ENCODE data around the gene UBN2.

UBN2 gene

GRCh38 chr7:139241258-139241657, 10.2 kb downstream of the UBN2 start:
- no peak overlapping the region for H4K8ac ChIP-seq (ENCODE audit: low read depth, low read length)
- H2BK15ac ChIP-seq (ENCODE audit: low read length) = no peak overlapping the region
- peaks cover 7 to 92% of the 10 kb centered on the region in 2 donors for H3K36me3 ChIP-seq (replicated peaks in 1 of 2; ENCODE audit: control insufficient read depth in 2 of 2, insufficient read depth in 2 of 2, low read length in 2 of 2)
- no peak overlapping the region for H3K27ac ChIP-seq (replicated peaks; ENCODE audit: low read length)
- H3K18ac ChIP-seq (ENCODE audit: low read length) = no peak overlapping the region
- no peak overlapping the region for H3K23ac ChIP-seq (ENCODE audit: low read depth, low read length, poor library complexity)
- H3K4ac ChIP-seq (ENCODE audit: low read length) = no peak overlapping the region
- no peak for DNase-seq (ENCODE audit: low spot score)
- H3K14ac ChIP-seq (ENCODE audit: low read length) = no peak overlapping the region
- H3K4me1 ChIP-seq (ENCODE audit: control insufficient read depth in 2 of 2, insufficient read depth in 1 of 2, low read depth in 1 of 2, low read length in 2 of 2) = no peaks in the 10 kb centered on the region
- H2BK12ac ChIP-seq (ENCODE audit: low read length) = no peak overlapping the region
- no peak overlapping the region for H2BK120ac ChIP-seq (ENCODE audit: low read depth, low read length)
- no peak overlapping the region for H3K4me3 ChIP-seq (ENCODE audit: low read length in 2 of 2)
- no peaks in the 10 kb centered on the region for H3K9me3 ChIP-seq (replicated peaks in 1 of 2; ENCODE audit: control insufficient read depth in 2 of 2, insufficient read depth in 1 of 2, low read depth in 1 of 2, low read length in 2 of 2)
- H2BK5ac ChIP-seq (ENCODE audit: low read length) = no peak overlapping the region
- H2AK5ac ChIP-seq (ENCODE audit: low read depth, low read length) = no peak overlapping the region
- no peaks in the 10 kb centered on the region for H3K27me3 ChIP-seq (ENCODE audit: control insufficient read depth in 3 of 3, insufficient read depth in 3 of 3, low read depth in 1 of 3, low read length in 3 of 3)
- H3K4me2 ChIP-seq (ENCODE audit: insufficient read depth, low read length, poor library complexity, severe bottlenecking) = no peak overlapping the region
- no peak overlapping the region for H3K9ac ChIP-seq (ENCODE audit: low read depth, low read length, poor library complexity)
- H2AFZ ChIP-seq (ENCODE audit: low read length) = no peak overlapping the region
- H4K91ac ChIP-seq (ENCODE audit: low read depth, low read length, poor library complexity) = no peak overlapping the region
- H3K79me1 ChIP-seq (ENCODE audit: low read depth, low read length) = no peaks in the 10 kb centered on the region

GRCh38 chr7:139242741-139243281, 11.8 kb downstream of the UBN2 start:
- no peaks in the 10 kb centered on the region for H3K27me3 ChIP-seq (ENCODE audit: control insufficient read depth in 3 of 3, insufficient read depth in 3 of 3, low read depth in 1 of 3, low read length in 3 of 3)
- H4K91ac ChIP-seq (ENCODE audit: low read depth, low read length, poor library complexity) = no peak overlapping the region
- H3K4me2 ChIP-seq (ENCODE audit: insufficient read depth, low read length, poor library complexity, severe bottlenecking) = no peak overlapping the region
- H3K9ac ChIP-seq (ENCODE audit: low read depth, low read length, poor library complexity) = no peak overlapping the region
- H4K8ac ChIP-seq (ENCODE audit: low read depth, low read length) = no peak overlapping the region
- H2BK5ac ChIP-seq (ENCODE audit: low read length) = no peak overlapping the region
- no peak overlapping the region for H2BK15ac ChIP-seq (ENCODE audit: low read length)
- H3K14ac ChIP-seq (ENCODE audit: low read length) = no peak overlapping the region
- H3K9me3 ChIP-seq (replicated peaks in 1 of 2; ENCODE audit: control insufficient read depth in 2 of 2, insufficient read depth in 1 of 2, low read depth in 1 of 2, low read length in 2 of 2) = no peaks in the 10 kb centered on the region
- no peaks in the 10 kb centered on the region for H3K79me1 ChIP-seq (ENCODE audit: low read depth, low read length)
- H3K36me3 ChIP-seq (replicated peaks in 1 of 2; ENCODE audit: control insufficient read depth in 2 of 2, insufficient read depth in 2 of 2, low read length in 2 of 2) = peaks cover 10 to 92% of the 10 kb centered on the region in 2 donors
- DNase-seq (ENCODE audit: low spot score) = no peak
- H2BK120ac ChIP-seq (ENCODE audit: low read depth, low read length) = no peak overlapping the region
- no peaks in the 10 kb centered on the region for H3K4me1 ChIP-seq (ENCODE audit: control insufficient read depth in 2 of 2, insufficient read depth in 1 of 2, low read depth in 1 of 2, low read length in 2 of 2)
- H3K18ac ChIP-seq (ENCODE audit: low read length) = no peak overlapping the region
- H3K4ac ChIP-seq (ENCODE audit: low read length) = no peak overlapping the region
- no peak overlapping the region for H2AK5ac ChIP-seq (ENCODE audit: low read depth, low read length)
- H2BK12ac ChIP-seq (ENCODE audit: low read length) = no peak overlapping the region
- no peak overlapping the region for H3K23ac ChIP-seq (ENCODE audit: low read depth, low read length, poor library complexity)
- WGBS, 2 donors (ENCODE audit: extremely low coverage in 2 of 2, insufficient read length in 2 of 2, insufficient replicate concordance in 1 of 2) = no CpG with 5 or more reads among the region's 1 CpG
- H3K4me3 ChIP-seq (ENCODE audit: low read length in 2 of 2) = no peak overlapping the region
- H3K27ac ChIP-seq (replicated peaks; ENCODE audit: low read length) = no peak overlapping the region
- H2AFZ ChIP-seq (ENCODE audit: low read length) = no peak overlapping the region

DNA sequence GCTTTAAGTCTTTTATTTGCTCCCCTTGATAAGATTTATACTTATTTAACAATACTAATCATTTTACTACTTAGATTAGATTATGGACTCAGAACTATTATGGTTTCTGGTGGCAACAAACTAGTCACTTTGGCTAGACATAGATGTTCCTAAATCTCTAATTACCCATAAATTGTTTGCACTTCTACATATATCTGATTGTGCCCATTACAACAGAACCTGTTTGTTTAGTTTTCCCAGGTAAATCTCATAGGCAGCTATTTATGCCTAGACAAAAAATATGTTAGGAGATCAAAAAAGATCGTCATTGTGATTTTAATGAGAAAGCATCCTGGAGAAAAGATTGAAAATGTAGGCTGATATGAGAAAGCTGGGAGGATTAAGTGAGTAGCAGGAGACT, 14.4 kb downstream of the UBN2 start:
- H4K8ac ChIP-seq (ENCODE audit: low read depth, low read length) = no peak overlapping the region
- no peak overlapping the region for H2AFZ ChIP-seq (ENCODE audit: low read length)
- no peak overlapping the region for H3K23ac ChIP-seq (ENCODE audit: low read depth, low read length, poor library complexity)
- H3K9ac ChIP-seq (ENCODE audit: low read depth, low read length, poor library complexity) = no peak overlapping the region
- no peak overlapping the region for H3K18ac ChIP-seq (ENCODE audit: low read length)
- no peak overlapping the region for H3K4me2 ChIP-seq (ENCODE audit: insufficient read depth, low read length, poor library complexity, severe bottlenecking)
- whole genome bisulfite sequencing, 2 donors (ENCODE audit: extremely low coverage in 2 of 2, insufficient read length in 2 of 2, insufficient replicate concordance in 1 of 2) = no CpG with 5 or more reads among the region's 1 CpG
- no peak for DNase-seq (ENCODE audit: low spot score)
- no peaks in the 10 kb centered on the region for H3K9me3 ChIP-seq (replicated peaks in 1 of 2; ENCODE audit: control insufficient read depth in 2 of 2, insufficient read depth in 1 of 2, low read depth in 1 of 2, low read length in 2 of 2)
- H3K27ac ChIP-seq (replicated peaks; ENCODE audit: low read length) = no peak overlapping the region
- peaks cover 14 to 95% of the 10 kb centered on the region in 2 donors for H3K36me3 ChIP-seq (replicated peaks in 1 of 2; ENCODE audit: control insufficient read depth in 2 of 2, insufficient read depth in 2 of 2, low read length in 2 of 2)
- no peak overlapping the region for H2AK5ac ChIP-seq (ENCODE audit: low read depth, low read length)
- H3K4ac ChIP-seq (ENCODE audit: low read length) = no peak overlapping the region
- no peaks in the 10 kb centered on the region for H3K27me3 ChIP-seq (ENCODE audit: control insufficient read depth in 3 of 3, insufficient read depth in 3 of 3, low read depth in 1 of 3, low read length in 3 of 3)
- H3K4me3 ChIP-seq (ENCODE audit: low read length in 2 of 2) = no peak overlapping the region
- no peak overlapping the region for H4K91ac ChIP-seq (ENCODE audit: low read depth, low read length, poor library complexity)
- no peak overlapping the region for H3K14ac ChIP-seq (ENCODE audit: low read length)
- H2BK120ac ChIP-seq (ENCODE audit: low read depth, low read length) = no peak overlapping the region
- no peaks in the 10 kb centered on the region for H3K79me1 ChIP-seq (ENCODE audit: low read depth, low read length)
- H2BK15ac ChIP-seq (ENCODE audit: low read length) = no peak overlapping the region
- no peak overlapping the region for H2BK5ac ChIP-seq (ENCODE audit: low read length)
- H2BK12ac ChIP-seq (ENCODE audit: low read length) = no peak overlapping the region
- H3K4me1 ChIP-seq (ENCODE audit: control insufficient read depth in 2 of 2, insufficient read depth in 1 of 2, low read depth in 1 of 2, low read length in 2 of 2) = no peaks in the 10 kb centered on the region

- Histone ChIP-seq H2AK5ac (ENCODE audit: low read depth, low read length) (no peak overlapping the region), H3K27me3 (ENCODE audit: control insufficient read depth in 3 of 3, insufficient read depth in 3 of 3, low read depth in 1 of 3, low read length in 3 of 3) (no peaks in the 10 kb centered on the region), H3K18ac (ENCODE audit: low read length) (no peak overlapping the region), H3K14ac (ENCODE audit: low read length) (no peak overlapping the region), H3K9me3 (replicated peaks in 1 of 2; ENCODE audit: control insufficient read depth in 2 of 2, insufficient read depth in 1 of 2, low read depth in 1 of 2, low read length in 2 of 2) (no peaks in the 10 kb centered on the region), H3K36me3 (replicated peaks in 1 of 2; ENCODE audit: control insufficient read depth in 2 of 2, insufficient read depth in 2 of 2, low read length in 2 of 2) (peaks cover 17 to 95% of the 10 kb centered on the region in 2 donors), H2AFZ (ENCODE audit: low read length) (no peak overlapping the region), H3K9ac (ENCODE audit: low read depth, low read length, poor library complexity) (no peak overlapping the region), H3K23ac (ENCODE audit: low read depth, low read length, poor library complexity) (no peak overlapping the region), H3K4me2 (ENCODE audit: insufficient read depth, low read length, poor library complexity, severe bottlenecking) (no peak overlapping the region), H2BK12ac (ENCODE audit: low read length) (no peak overlapping the region), H3K4me1 (ENCODE audit: control insufficient read depth in 2 of 2, insufficient read depth in 1 of 2, low read depth in 1 of 2, low read length in 2 of 2) (no peaks in the 10 kb centered on the region), H3K79me1 (ENCODE audit: low read depth, low read length) (no peaks in the 10 kb centered on the region), H3K4me3 (ENCODE audit: low read length in 2 of 2) (no peak overlapping the region), H2BK15ac (ENCODE audit: low read length) (no peak overlapping the region), H2BK120ac (ENCODE audit: low read depth, low read length) (no peak overlapping the region), H2BK5ac (ENCODE audit: low read length) (no peak overlapping the region), H4K91ac (ENCODE audit: low read depth, low read length, poor library complexity) (no peak overlapping the region), H3K4ac (ENCODE audit: low read length) (no peak overlapping the region), H3K27ac (replicated peaks; ENCODE audit: low read length) (no peak overlapping the region), H4K8ac (ENCODE audit: low read depth, low read length) (no peak overlapping the region)
- DNase-seq (ENCODE audit: low spot score) = no peak
- WGBS, 2 donors (ENCODE audit: extremely low coverage in 2 of 2, insufficient read length in 2 of 2, insufficient replicate concordance in 1 of 2) = no CpG with 5 or more reads among the region's 5 CpGs
These were observed 15.5 kb downstream of the UBN2 start for GRCh38 chr7:139246494-139246893.
